Esophagus mucosa (tissue), 1 donor: ENCODE results near the gene F8. TPM values are rescaled to one million over a fixed set of nuclear protein-coding genes. Genes with fewer than 3 reads are reported as not detected.

ENCODE experiments used
- ATAC-seq: fragments of 200-7000 bp; cut with Tn5 transposase; one replicate; pipeline ENCODE4 v1.9.1; 2020
- total RNA-seq: library from RNA; stranded (reverse); gene quantifications from one replicate; pipeline ENCODE4 v1.2.4, GENCODE V29; 2023
- donor health status: DM: yes; HTN: yes; CAD: no.

Gene F8
- total RNA-seq, 1 donor from 2014 or later: 3.5 TPM

GRCh38 chrX:154812341-154813101, 210.0 kb downstream of the F8 start:
- no peak for ATAC-seq

DNA sequence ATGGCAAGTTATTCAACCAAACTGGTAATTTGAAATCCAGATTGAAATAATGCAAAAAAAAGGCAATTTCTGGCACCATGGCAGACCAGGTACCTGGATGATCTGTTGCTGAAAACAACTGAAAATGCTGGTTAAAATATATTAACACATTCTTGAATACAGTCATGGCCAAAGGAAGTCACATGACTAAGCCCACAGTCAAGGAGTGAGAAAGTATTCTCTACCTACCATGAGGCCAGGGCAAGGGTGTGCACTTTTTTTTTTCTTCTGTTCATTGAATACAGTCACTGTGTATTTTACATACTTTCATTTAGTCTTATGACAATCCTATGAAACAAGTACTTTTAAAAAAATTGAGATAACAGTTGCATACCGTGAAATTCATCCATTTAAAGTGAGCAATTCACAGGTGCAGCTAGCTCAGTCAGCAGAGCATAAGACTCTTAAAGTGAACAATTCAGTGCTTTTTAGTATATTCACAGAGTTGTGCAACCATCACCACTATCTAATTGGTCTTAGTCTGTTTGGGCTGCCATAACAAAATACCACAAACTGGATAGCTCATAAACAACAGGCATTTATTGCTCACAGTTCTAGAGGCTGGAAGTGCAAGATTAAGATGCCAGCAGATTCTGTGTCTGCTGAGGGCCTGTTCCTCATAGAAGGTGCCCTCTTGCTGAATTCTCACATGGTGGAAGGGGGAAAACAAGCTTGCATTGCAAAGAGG, 212.4 kb downstream of the F8 start:
- ATAC-seq: no peak

DNA sequence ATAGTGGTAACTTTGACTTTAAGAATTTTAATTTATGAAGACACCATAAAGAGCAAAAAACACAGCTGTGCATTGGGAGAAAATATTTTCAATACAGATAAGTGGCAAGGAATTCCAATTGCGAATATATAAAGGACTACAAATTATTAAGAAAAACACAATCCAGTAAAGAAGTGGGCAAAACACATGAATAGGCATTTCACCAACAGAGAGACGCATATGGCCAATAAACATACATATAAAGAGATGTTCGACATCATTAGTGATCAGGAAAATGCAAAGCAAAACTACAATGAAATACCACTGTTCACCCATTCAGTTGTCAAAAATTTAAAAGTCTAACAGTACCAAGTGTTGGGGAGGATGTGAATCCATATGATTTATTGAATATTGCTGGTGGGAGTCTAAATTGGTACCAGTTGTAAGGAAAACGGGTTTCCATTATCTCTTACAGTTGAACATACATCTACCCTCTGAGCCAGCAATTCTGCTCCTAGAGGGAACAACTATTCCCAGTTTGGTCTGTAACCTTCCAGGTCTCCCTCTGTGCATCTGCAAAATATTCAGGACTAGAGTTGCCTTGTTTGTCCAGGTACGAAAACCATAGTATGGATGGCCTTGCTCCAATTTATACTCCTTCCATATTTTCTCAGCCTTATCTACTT, 215.6 kb downstream of the F8 start:
- ATAC-seq: no peak

- ATAC-seq: no peak
Observed at GRCh38 chrX:154805696-154806091, 216.8 kb downstream of the F8 start.

DNA sequence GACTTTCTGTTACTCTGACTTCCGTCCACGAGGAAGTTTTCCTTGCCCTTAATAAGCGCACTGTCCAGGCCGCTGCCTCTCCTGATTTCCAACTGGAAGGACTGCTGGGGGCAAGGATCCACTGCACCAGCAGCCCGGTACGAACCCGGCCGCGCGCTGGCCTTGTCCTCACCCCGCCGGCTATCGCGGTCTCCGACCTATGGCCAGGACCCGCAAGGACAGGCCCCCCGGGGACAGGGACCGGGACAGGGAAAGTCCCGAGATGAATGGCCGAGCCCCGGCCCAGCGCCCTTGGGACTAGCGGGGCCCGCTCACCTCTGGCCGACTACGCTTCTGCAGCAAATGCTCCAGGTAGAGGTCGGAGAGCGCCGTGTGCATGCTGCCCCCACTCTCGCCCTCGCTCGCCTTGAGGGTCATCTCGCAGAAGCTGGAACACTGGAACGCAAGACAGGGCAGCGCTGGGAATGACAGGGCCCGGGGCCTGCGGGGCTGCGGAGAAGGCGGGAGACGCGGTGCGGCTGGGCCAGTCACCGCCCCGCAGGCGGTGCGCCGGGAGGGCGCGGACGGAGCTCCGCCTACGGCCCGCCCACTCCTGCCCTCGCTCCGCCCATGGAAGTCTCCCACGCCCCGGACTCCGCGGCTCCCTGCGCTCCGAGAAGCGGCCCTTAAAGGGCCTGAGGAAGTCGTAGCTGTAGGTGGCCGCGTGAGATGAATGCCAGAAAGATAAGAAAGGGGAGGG, 217.4 kb downstream of the F8 start, which contains the start of gene MPP1:
MPP1 (minus strand) TSS at position 529 of the 739 bp plus-strand sequence; CDS start at position 417, 112 bp downstream.
- ATAC-seq: peak; percentile 98

GRCh38 chrX:154804261-154804956, 218.1 kb downstream of the F8 start:
- ATAC-seq: no peak

GRCh38 chrX:154802947-154803346, 219.6 kb downstream of the F8 start:
- no peak for ATAC-seq

DNA sequence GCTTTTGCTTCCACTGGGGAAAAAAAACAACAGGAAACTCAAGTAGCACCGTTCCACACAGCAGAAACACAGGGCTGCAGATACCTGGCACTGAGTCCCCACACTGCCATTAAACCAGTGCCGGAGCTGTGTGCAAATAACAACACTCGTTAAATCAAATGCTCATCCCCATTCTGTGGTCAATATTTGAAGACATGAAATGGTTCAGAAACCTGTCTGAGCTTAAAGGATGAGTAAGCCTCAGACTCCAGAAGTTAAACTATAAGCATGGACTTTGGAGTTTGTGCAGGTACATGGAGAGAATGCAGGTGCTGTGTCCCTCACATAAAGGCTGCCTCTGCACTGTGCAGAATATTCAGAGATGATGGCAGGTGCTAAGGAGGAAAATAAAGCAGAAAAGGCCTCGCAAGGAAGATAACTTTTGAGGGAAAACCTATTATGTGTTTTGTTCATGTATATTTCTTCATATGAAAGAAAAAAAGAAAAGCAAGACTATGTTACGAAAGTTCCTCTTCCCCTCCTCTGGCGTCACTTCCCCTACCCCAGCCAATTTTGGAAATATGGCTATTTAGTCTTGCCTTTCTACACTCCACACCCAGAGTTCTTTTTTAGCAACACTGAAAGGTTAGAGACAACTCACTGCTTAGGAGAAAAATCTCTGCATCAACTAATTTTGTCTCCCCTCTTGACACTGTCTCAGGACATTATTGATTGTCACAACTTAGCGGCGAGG, 221.9 kb downstream of the F8 start:
- ATAC-seq: no peak

- no peak for ATAC-seq
Observed at GRCh38 chrX:154799556-154800348, 222.8 kb downstream of the F8 start.

DNA sequence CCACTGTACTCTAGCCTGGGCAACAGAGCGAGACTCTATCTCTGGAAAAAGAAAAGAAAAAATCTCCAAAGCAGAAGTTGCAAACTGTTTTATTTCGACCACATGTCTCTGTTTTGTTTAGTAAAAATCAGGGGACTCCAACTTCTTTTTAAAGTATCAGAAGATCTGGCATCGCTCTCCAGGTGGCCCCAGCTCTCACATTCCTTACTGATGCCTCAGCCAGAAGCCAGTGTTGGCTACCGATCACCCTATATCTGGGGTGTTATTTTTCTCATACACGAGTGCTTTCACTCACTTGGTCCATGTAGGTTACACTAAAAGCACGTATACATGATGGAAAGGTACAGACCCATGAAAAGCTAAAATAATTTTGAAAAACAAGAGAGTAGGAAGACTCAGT, 225.5 kb downstream of the F8 start:
- no peak for ATAC-seq

GRCh38 chrX:154795016-154795415, 227.5 kb downstream of the F8 start:
- no peak for ATAC-seq

- no peak for ATAC-seq
Observed at GRCh38 chrX:154793084-154793795, 229.3 kb downstream of the F8 start.

DNA sequence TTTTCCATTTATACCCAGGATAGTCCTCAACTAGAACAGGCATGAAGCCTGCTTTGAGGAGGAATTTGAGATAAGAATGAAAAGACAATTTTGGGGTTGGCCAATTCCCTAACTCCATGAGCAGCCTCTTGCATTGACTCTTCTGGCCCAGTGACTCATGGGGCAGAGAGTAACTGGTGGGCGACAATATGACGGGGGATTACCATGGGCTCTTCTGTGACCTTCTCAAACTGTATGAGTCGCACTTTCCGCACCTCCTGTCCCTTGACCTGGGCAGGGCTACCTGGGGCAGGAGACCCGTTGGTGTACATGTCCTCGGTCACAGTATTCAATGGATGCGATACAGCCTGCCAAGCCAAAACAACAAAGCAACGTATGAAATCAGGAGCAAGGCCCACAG, 230.6 kb downstream of the F8 start:
- ATAC-seq: no peak

GRCh38 chrX:154791467-154791866, 231.1 kb downstream of the F8 start:
- ATAC-seq: no peak

Other genes starting within 250 kb of the F8 start
- gene MPP1, start 217.2 kb downstream of the F8 start, total RNA-seq: 6.3 TPM
- gene SMIM9, start 188.1 kb downstream of the F8 start, total RNA-seq: not detected
- gene F8A1, start 136.4 kb downstream of the F8 start, total RNA-seq: 19.6 TPM
- 30.9 TPM for gene FUNDC2, start 4.1 kb upstream of the F8 start, total RNA-seq
- 4.1 TPM for gene CMC4, start 48.4 kb upstream of the F8 start, total RNA-seq
- gene MTCP1, start 48.4 kb upstream of the F8 start, total RNA-seq: 14.9 TPM
- 23.1 TPM for gene BRCC3, start 48.8 kb upstream of the F8 start, total RNA-seq
- 30.7 TPM for gene VBP1, start 193.7 kb upstream of the F8 start, total RNA-seq
- gene RAB39B, start 241.8 kb upstream of the F8 start, total RNA-seq: not detected